WTC11 (cell line): Measurements from ENCODE around the gene SF3B5.

ENCODE experiments used
- ESRRA ChIP-seq: sonication (generic); formaldehyde crosslinking; IDR thresholded peaks from 2 replicates; pipeline ENCODE4 v1.8.1; 2022; ENCODE audit warnings: mild to moderate bottlenecking, missing genetic modification reagents, borderline replicate concordance
- TF ChIP-seq, protein P1 (sequence below): fragments of 200-600 bp; IDR thresholded peaks from 2 replicates; pipeline ENCODE4 v1.8.0; 2022; ENCODE audit warnings: antibody characterized with exemption
- TF ChIP-seq, protein P2 (sequence below): sonication (generic); formaldehyde crosslinking; IDR thresholded peaks from 2 replicates; pipeline ENCODE4 v1.8.1; 2022; ENCODE audit warnings: mild to moderate bottlenecking, missing genetic modification reagents, moderate library complexity, borderline replicate concordance
- TF ChIP-seq, protein P3 (sequence below): sonication (generic); formaldehyde crosslinking; IDR thresholded peaks from 2 replicates; pipeline ENCODE4 v1.8.1; 2023; ENCODE audit warnings: mild to moderate bottlenecking, moderate library complexity, missing genetic modification reagents

DNA sequence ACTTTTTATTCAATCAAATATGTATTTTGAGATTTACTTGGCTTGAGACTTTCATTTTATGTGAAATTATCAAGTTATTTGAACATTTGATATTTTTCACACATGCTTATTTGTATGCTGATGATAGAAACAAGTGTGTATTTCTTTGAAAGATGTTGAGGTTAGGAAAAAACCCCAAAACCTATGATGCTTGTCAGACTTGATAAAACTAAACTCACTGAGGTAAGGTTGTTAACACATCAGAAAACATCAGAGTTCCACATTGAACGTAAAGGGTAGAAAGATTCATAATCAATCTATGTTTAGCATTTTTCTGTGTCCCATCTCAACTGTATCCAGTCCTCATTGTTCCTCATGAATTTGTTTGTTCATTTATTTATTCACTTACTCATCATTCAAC lies 12.2 kb downstream of the SF3B5 start:
- TF ChIP-seq, protein P1, sequence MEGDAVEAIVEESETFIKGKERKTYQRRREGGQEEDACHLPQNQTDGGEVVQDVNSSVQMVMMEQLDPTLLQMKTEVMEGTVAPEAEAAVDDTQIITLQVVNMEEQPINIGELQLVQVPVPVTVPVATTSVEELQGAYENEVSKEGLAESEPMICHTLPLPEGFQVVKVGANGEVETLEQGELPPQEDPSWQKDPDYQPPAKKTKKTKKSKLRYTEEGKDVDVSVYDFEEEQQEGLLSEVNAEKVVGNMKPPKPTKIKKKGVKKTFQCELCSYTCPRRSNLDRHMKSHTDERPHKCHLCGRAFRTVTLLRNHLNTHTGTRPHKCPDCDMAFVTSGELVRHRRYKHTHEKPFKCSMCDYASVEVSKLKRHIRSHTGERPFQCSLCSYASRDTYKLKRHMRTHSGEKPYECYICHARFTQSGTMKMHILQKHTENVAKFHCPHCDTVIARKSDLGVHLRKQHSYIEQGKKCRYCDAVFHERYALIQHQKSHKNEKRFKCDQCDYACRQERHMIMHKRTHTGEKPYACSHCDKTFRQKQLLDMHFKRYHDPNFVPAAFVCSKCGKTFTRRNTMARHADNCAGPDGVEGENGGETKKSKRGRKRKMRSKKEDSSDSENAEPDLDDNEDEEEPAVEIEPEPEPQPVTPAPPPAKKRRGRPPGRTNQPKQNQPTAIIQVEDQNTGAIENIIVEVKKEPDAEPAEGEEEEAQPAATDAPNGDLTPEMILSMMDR, result no peak
- TF ChIP-seq, protein P2, sequence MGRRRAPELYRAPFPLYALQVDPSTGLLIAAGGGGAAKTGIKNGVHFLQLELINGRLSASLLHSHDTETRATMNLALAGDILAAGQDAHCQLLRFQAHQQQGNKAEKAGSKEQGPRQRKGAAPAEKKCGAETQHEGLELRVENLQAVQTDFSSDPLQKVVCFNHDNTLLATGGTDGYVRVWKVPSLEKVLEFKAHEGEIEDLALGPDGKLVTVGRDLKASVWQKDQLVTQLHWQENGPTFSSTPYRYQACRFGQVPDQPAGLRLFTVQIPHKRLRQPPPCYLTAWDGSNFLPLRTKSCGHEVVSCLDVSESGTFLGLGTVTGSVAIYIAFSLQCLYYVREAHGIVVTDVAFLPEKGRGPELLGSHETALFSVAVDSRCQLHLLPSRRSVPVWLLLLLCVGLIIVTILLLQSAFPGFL, result no peak
- TF ChIP-seq ESRRA, result no peak
- TF ChIP-seq, protein P3, sequence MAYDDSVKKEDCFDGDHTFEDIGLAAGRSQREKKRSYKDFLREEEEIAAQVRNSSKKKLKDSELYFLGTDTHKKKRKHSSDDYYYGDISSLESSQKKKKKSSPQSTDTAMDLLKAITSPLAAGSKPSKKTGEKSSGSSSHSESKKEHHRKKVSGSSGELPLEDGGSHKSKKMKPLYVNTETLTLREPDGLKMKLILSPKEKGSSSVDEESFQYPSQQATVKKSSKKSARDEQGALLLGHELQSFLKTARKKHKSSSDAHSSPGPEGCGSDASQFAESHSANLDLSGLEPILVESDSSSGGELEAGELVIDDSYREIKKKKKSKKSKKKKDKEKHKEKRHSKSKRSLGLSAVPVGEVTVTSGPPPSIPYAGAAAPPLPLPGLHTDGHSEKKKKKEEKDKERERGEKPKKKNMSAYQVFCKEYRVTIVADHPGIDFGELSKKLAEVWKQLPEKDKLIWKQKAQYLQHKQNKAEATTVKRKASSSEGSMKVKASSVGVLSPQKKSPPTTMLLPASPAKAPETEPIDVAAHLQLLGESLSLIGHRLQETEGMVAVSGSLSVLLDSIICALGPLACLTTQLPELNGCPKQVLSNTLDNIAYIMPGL (CRISPR knock-in tag), result no peak
